K562 (cell line): Measurements from ENCODE around the gene TRDN. TPM values are rescaled to one million over a fixed set of nuclear protein-coding genes. Genes with fewer than 3 reads are reported as not detected.

Source experiments
- ATAC-seq: fragments of 200-7000 bp; cut with Tn5 transposase; 3 replicates; pipeline ENCODE4 v1.9.1; 2020; ENCODE audit warnings: moderate library complexity
- BruUV-seq: library from RNA; stranded (reverse); fragments of 400-500 nt; replicated peaks from 2 replicates; lab custom pipeline; 2021; lab: Mats Ljungman, UMichigan
- CTCF ChIA-PET: fragments of 300-600 bp; formaldehyde crosslinking; extraction: SDS; loops from one replicate; lab custom pipeline; 2021; ENCODE audit warnings: low intra/inter-chr PET ratio; lab: Yijun Ruan, JAX
- POLR2A ChIA-PET: fragments of 300-600, 350-650 bp; sonication (Branson Sonifier 250); formaldehyde crosslinking; extraction: SDS; loops from one replicate; lab custom pipeline; 2021; ENCODE audit warnings: antibody characterized with exemption, inconsistent platforms; lab: Yijun Ruan, JAX
- DNase-seq, 4 experiments: peaks; one replicate each; pipeline versions ENCODE4 v3.0.0 to v3.0.0-alpha.2; 2011 to 2018; ENCODE audit warnings: low spot score in 3 of 4, mixed read lengths in 3 of 4; ENCODE audit errors: extremely low read depth in 1 of 4
- FAIRE-seq: peaks from 2 replicates; lab custom pipeline; 2011; peaks lifted over from hg19 to GRCh38; lab: Jason Lieb, UNC
- H2AFZ ChIP-seq: 2 replicates; pipeline ENCODE4 v1.6.0; 2011; ENCODE audit warnings: low read depth, low read length, control low read depth, inconsistent platforms
- H3K27ac ChIP-seq: fragments of 200-600 bp; 3 replicates; pipeline ENCODE4 v1.8.0; 2011; ENCODE audit warnings: low read depth, mild to moderate bottlenecking, control low read depth, inconsistent platforms, low read length, moderate library complexity, mixed read lengths; ENCODE audit errors: extremely low read depth
- H3K27me3 ChIP-seq, 2 experiments: fragments of 300-600 bp in 1 of 2; 2 replicates in 1 of 2; 3 replicates in 1 of 2; pipeline versions ENCODE4 v1.6.0 to v1.8.0; 2011; ENCODE audit warnings: inconsistent platforms in 2 of 2, low read length in 2 of 2, mild to moderate bottlenecking in 1 of 2, mixed read lengths in 1 of 2, moderate library complexity in 1 of 2; ENCODE audit not compliant: control insufficient read depth in 2 of 2, insufficient read depth in 2 of 2
- H3K36me3 ChIP-seq: fragments of 300-600 bp; 3 replicates; pipeline ENCODE4 v1.8.0; 2011; ENCODE audit warnings: mild to moderate bottlenecking, low read length, inconsistent platforms; ENCODE audit not compliant: control insufficient read depth, insufficient read depth
- H3K4me1 ChIP-seq, 2 experiments: fragments of 200-600 bp in 1 of 2; replicated peaks in 1 of 2; 2 replicates in 1 of 2; 3 replicates in 1 of 2; pipeline versions ENCODE4 v1.5.1 to v1.8.0; 2011; ENCODE audit warnings: inconsistent platforms in 2 of 2, low read length in 2 of 2, mild to moderate bottlenecking in 1 of 2, mixed read lengths in 1 of 2, moderate library complexity in 1 of 2; ENCODE audit not compliant: control insufficient read depth in 2 of 2, insufficient read depth in 2 of 2
- H3K4me2 ChIP-seq: 2 replicates; pipeline ENCODE4 v1.6.1; 2011; ENCODE audit warnings: low read length, control low read depth, inconsistent platforms, mixed read lengths; ENCODE audit not compliant: insufficient read depth
- H3K4me3 ChIP-seq: fragments of 200-600 bp; sonication (generic), shearing (Covaris generic); 2 replicates; pipeline ENCODE4 v1.5.1; 2016; ENCODE audit warnings: control low read depth, inconsistent platforms
- H3K79me2 ChIP-seq: fragments of 200-600 bp; 3 replicates; pipeline ENCODE4 v1.8.0; 2011; ENCODE audit warnings: low read length, inconsistent platforms; ENCODE audit not compliant: control insufficient read depth, insufficient read depth
- H3K9ac ChIP-seq, 2 experiments: 2 replicates each; pipeline versions ENCODE4 v1.6.0 to v1.6.1; 2011; ENCODE audit warnings: low read depth in 2 of 2, low read length in 2 of 2, control low read depth in 1 of 2, inconsistent platforms in 1 of 2, mild to moderate bottlenecking in 1 of 2, mixed read lengths in 1 of 2; ENCODE audit not compliant: insufficient read depth in 1 of 2
- H3K9me1 ChIP-seq: one replicate; pipeline ENCODE4 v1.6.0; 2011; ENCODE audit warnings: inconsistent platforms, mild to moderate bottlenecking, low read length, moderate library complexity; ENCODE audit not compliant: control insufficient read depth, insufficient read depth
- H3K9me3 ChIP-seq: replicated peaks from 2 replicates; pipeline ENCODE4 v1.5.1; 2011; ENCODE audit warnings: low read depth, low read length, inconsistent platforms; ENCODE audit not compliant: control insufficient read depth, insufficient read depth
- H4K20me1 ChIP-seq: replicated peaks from 2 replicates; pipeline ENCODE4 v1.6.1; 2011; ENCODE audit warnings: low read length, inconsistent platforms, mixed read lengths; ENCODE audit not compliant: control insufficient read depth, insufficient read depth
- CBX5 ChIP-seq: IDR thresholded peaks from 2 replicates; pipeline ENCODE4 v1.6.1; 2014; ENCODE audit warnings: low read depth, borderline replicate concordance
- RFX5 ChIP-seq: IDR thresholded peaks from 2 replicates; pipeline ENCODE4 v1.6.1; 2011; ENCODE audit warnings: low read depth, mild to moderate bottlenecking, improper control_type of control experiment, low read length
- TAF7 ChIP-seq: fragments of 450-650 bp; IDR thresholded peaks from 2 replicates; pipeline ENCODE4 v1.6.1; 2016; ENCODE audit warnings: missing genetic modification characterization, missing compliant biosample characterization
- YBX1 ChIP-seq: fragments of 450-650 bp; IDR thresholded peaks from 2 replicates; pipeline ENCODE4 v1.7.1; 2016; ENCODE audit warnings: mild to moderate bottlenecking
- ZBTB8A ChIP-seq: fragments of 450-650 bp; IDR thresholded peaks from 2 replicates; pipeline ENCODE4 v1.6.1; 2018; ENCODE audit warnings: mild to moderate bottlenecking, moderate library complexity; ENCODE audit not compliant: partially characterized antibody
- in situ Hi-C: fragments of 300-500 bp; cut with MboI; formaldehyde crosslinking; loops from 4 replicates; pipeline ENCODE4 v1.15.0; 2018; ENCODE audit warnings: inconsistent platforms, mixed read lengths
- intact Hi-C: fragments of 100-400 bp; cut with micrococcal nuclease; formaldehyde crosslinking; loops from 2 replicates; pipeline ENCODE4 v1.14.2; 2022
- polyA plus RNA-seq, 8 experiments: library from polyadenylated mRNA; depleted of rRNA in 4 of 8; stranded (reverse) in 5 of 8; unstranded in 3 of 8; fragments of >200 nt; fragmentation: Nextera tagmentation in 2 of 8; fragmentation: Illumina TruSeq in 1 of 8; extraction: Ambion mirVana in 2 of 8; extraction: Trizol in 1 of 8; gene quantifications; 2 replicates each; pipeline versions ENCODE4 v1.2.1 to v1.2.3, GENCODE V29; 2011 to 2014; ENCODE audit warnings: inconsistent platforms in 1 of 8, missing spikeins in 1 of 8
- total RNA-seq, 7 experiments: library from RNA; depleted of rRNA in 6 of 7; stranded (reverse); fragments of >200 nt in 6 of 7; fragmentation: Illumina TruSeq in 2 of 7; extraction: Trizol in 2 of 7; gene quantifications; 2 replicates each; pipeline versions ENCODE4 v1.2.1 to v1.2.3, GENCODE V29; 2011 to 2021; ENCODE audit warnings: low replicate concordance in 1 of 7
- TF ChIP-seq, protein P1 (sequence below): fragments of 450-650 bp; IDR thresholded peaks from 2 replicates; pipeline ENCODE4 v1.6.1; 2017; ENCODE audit warnings: antibody characterized with exemption
- TF ChIP-seq, protein P2 (sequence below): fragments of 250-450 bp; sonication (Bioruptor Pico); IDR thresholded peaks from 2 replicates; pipeline ENCODE4 v1.8.0; 2022; ENCODE audit warnings: moderate library complexity, mild to moderate bottlenecking, inconsistent platforms
- TF ChIP-seq, protein P3 (sequence below), 3 experiments: IDR thresholded peaks in 2 of 3; conservative IDR thresholded peaks in 1 of 3; 2 replicates each; pipeline ENCODE4 v1.5.1; 2011 to 2012; ENCODE audit warnings: low read length in 3 of 3, mild to moderate bottlenecking in 3 of 3, control low read depth in 2 of 3, improper control_type of control experiment in 1 of 3, inconsistent platforms in 1 of 3, low read depth in 1 of 3, mixed read lengths in 1 of 3, moderate library complexity in 1 of 3; ENCODE audit not compliant: insufficient read depth in 2 of 3
- TF ChIP-seq, protein P4 (sequence below): fragments of 250-450 bp; sonication (Bioruptor Pico); IDR thresholded peaks from 2 replicates; pipeline ENCODE4 v1.5.0; 2020; ENCODE audit warnings: mild to moderate bottlenecking

Gene TRDN
- total and polyA plus RNA-seq, 9 of the 15 experiments (the other 6 are each of a cell fraction or from before 2014, with no cell fraction given): 0.05 to 0.50 (median 0.16) TPM

DNA sequence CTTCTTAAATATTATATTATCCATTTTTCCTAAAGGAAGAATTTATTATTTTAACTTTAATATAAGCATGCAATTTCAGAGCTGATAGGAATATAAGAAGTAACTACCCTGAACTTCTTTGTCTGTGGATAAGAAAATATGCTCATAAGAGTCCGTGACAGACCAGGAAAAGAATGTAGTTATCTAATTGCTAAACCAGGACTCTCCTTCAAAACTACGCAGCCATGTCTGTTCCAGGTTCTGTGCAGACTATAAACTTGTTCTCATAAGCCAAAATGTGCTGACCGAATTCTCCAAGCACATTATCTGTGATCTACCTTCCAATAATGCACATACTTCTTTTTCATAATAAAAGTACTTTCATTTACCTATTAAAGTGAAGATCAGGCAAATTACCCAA, 116.5 kb downstream of the TRDN start (continued):
- TF ChIP-seq, protein P1, sequence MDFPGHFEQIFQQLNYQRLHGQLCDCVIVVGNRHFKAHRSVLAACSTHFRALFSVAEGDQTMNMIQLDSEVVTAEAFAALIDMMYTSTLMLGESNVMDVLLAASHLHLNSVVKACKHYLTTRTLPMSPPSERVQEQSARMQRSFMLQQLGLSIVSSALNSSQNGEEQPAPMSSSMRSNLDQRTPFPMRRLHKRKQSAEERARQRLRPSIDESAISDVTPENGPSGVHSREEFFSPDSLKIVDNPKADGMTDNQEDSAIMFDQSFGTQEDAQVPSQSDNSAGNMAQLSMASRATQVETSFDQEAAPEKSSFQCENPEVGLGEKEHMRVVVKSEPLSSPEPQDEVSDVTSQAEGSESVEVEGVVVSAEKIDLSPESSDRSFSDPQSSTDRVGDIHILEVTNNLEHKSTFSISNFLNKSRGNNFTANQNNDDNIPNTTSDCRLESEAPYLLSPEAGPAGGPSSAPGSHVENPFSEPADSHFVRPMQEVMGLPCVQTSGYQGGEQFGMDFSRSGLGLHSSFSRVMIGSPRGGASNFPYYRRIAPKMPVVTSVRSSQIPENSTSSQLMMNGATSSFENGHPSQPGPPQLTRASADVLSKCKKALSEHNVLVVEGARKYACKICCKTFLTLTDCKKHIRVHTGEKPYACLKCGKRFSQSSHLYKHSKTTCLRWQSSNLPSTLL: no peak
- no peak for TF ChIP-seq ZBTB8A

DNA sequence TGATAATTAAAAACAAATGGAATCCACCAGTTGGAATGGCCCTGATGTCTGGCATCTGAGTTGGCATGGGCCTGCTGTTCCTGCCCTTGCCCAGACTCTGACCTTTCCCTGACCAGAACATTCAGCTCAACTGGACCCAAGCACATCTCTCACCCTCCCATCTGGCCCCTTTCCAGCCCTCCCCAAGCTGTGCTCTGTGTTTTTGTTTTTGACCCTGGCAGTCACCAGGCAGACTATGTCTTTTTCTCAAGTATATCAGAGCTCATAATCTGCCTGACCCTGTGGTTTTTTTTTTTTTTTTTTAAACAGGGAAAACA, 117.6 kb downstream of the TRDN start:
- Histone ChIP-seq H2AFZ (no peak overlapping the region), H3K4me3 (no peak overlapping the region), H3K9me3 (no peaks in the 10 kb centered on the region; the same call in 1 of the 2 replicates), H3K79me2 (no peaks in the 10 kb centered on the region), H3K27me3 (no peaks in the 10 kb centered on the region), H3K4me1 (no peaks in the 10 kb centered on the region), H4K20me1 (no peaks in the 10 kb centered on the region), H3K27ac (no peak overlapping the region), H3K9me1 (no peaks in the 10 kb centered on the region), H3K9ac (no peak overlapping the region), H3K4me2 (no peak overlapping the region), H3K36me3 (no peaks in the 10 kb centered on the region)
- FAIRE-seq (no peak), DNase-seq (no peak), ATAC-seq (no peak)
- in situ Hi-C loops (no loop called here), intact Hi-C loops (no loop called here)
- ChIA-PET POLR2A (no interaction called here), CTCF (no interaction called here)
- TF ChIP-seq TAF7 (tag) (no peak), YBX1 (no peak), CBX5 (no peak), RFX5 (no peak)
- TF ChIP-seq, protein P2, sequence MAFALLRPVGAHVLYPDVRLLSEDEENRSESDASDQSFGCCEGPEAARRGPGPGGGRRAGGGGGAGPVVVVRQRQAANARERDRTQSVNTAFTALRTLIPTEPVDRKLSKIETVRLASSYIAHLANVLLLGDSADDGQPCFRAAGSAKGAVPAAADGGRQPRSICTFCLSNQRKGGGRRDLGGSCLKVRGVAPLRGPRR (CRISPR knock-in tag): no peak
- TF ChIP-seq, protein P3, sequence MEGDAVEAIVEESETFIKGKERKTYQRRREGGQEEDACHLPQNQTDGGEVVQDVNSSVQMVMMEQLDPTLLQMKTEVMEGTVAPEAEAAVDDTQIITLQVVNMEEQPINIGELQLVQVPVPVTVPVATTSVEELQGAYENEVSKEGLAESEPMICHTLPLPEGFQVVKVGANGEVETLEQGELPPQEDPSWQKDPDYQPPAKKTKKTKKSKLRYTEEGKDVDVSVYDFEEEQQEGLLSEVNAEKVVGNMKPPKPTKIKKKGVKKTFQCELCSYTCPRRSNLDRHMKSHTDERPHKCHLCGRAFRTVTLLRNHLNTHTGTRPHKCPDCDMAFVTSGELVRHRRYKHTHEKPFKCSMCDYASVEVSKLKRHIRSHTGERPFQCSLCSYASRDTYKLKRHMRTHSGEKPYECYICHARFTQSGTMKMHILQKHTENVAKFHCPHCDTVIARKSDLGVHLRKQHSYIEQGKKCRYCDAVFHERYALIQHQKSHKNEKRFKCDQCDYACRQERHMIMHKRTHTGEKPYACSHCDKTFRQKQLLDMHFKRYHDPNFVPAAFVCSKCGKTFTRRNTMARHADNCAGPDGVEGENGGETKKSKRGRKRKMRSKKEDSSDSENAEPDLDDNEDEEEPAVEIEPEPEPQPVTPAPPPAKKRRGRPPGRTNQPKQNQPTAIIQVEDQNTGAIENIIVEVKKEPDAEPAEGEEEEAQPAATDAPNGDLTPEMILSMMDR (IDR thresholded peaks at IDR 0.05 in 2 of 3, conservative IDR thresholded peaks at IDR 0.05 in 1 of 3; ENCODE audit: insufficient read depth in 2 of 3, low read depth in 1 of 3, low read length in 3 of 3): no peak
- TF ChIP-seq, protein P4, sequence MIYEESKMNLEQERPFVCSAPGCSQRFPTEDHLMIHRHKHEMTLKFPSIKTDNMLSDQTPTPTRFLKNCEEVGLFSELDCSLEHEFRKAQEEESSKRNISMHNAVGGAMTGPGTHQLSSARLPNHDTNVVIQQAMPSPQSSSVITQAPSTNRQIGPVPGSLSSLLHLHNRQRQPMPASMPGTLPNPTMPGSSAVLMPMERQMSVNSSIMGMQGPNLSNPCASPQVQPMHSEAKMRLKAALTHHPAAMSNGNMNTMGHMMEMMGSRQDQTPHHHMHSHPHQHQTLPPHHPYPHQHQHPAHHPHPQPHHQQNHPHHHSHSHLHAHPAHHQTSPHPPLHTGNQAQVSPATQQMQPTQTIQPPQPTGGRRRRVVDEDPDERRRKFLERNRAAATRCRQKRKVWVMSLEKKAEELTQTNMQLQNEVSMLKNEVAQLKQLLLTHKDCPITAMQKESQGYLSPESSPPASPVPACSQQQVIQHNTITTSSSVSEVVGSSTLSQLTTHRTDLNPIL (CRISPR knock-in tag): no peak
- BruUV-seq: no TSS peak
